ENCODE results near the gene CTDSPL2. TPM values are rescaled to one million over a fixed set of nuclear protein-coding genes. Genes with fewer than 3 reads are reported as not detected.

The CTDSPL2 gene
- total RNA-seq, 1 donor from 2014 or later, result 40.4 TPM

GRCh38 chr15:44397869-44398268, 29.6 kb upstream of the CTDSPL2 start:
- H3K27ac ChIP-seq (ENCODE audit: low read depth, low read length), result no peak overlapping the region
- peaks cover 4% of the 10 kb centered on the region for H3K36me3 Mint-ChIP-seq (ENCODE audit: low read depth, unreplicated experiment)
- H3K4me1 ChIP-seq (ENCODE audit: insufficient read depth, low read length), result no peaks in the 10 kb centered on the region
- no peaks in the 10 kb centered on the region for H3K36me3 ChIP-seq (ENCODE audit: insufficient read depth, low read length)
- no peak overlapping the region for H3K4me3 ChIP-seq (ENCODE audit: insufficient read depth, low read depth, low read length)
- no peaks in the 10 kb centered on the region for H3K9me3 Mint-ChIP-seq (ENCODE audit: unreplicated experiment)
- FAIRE-seq, result no peak
- H3K27me3 Mint-ChIP-seq (ENCODE audit: low read depth, unreplicated experiment), result no peaks in the 10 kb centered on the region
- no peak for DNase-seq (ENCODE audit: low read depth)
- no peak overlapping the region for H3K4me2 ChIP-seq (ENCODE audit: low read length)
- no peak overlapping the region for H2AFZ ChIP-seq (ENCODE audit: low read depth, low read length)
- no peaks in the 10 kb centered on the region for H3K27me3 ChIP-seq (ENCODE audit: insufficient read depth, low read length)
- H3K4me3 Mint-ChIP-seq (ENCODE audit: unreplicated experiment), result no peak overlapping the region
- H3K4me1 Mint-ChIP-seq (ENCODE audit: low read depth, unreplicated experiment), result peaks cover 3% of the 10 kb centered on the region
- no peak overlapping the region for H3K27ac Mint-ChIP-seq (ENCODE audit: unreplicated experiment)
- H4K20me1 ChIP-seq (ENCODE audit: insufficient read depth, low read length), result no peaks in the 10 kb centered on the region
- TF ChIP-seq CTCF (IDR thresholded peaks at IDR 0.05; ENCODE audit: insufficient read depth, low read depth, low read length) (no peak), EZH2 (IDR thresholded peaks at IDR 0.05; ENCODE audit: insufficient read depth, low read length) (no peak)
- H3K79me2 ChIP-seq (ENCODE audit: insufficient read depth, low read length), result no peaks in the 10 kb centered on the region
- no peak overlapping the region for H3K9ac ChIP-seq (ENCODE audit: low read length)
- no peaks in the 10 kb centered on the region for H3K9me3 ChIP-seq (ENCODE audit: insufficient read depth, low read depth, low read length)

- no peak overlapping the region for H3K4me3 Mint-ChIP-seq (ENCODE audit: unreplicated experiment)
- no peaks in the 10 kb centered on the region for H3K27me3 Mint-ChIP-seq (ENCODE audit: low read depth, unreplicated experiment)
- Histone ChIP-seq H2AFZ (ENCODE audit: low read depth, low read length) (no peak overlapping the region), H3K27me3 (ENCODE audit: insufficient read depth, low read length) (no peaks in the 10 kb centered on the region), H3K4me2 (ENCODE audit: low read length) (no peak overlapping the region), H3K9ac (ENCODE audit: low read length) (no peak overlapping the region), H3K4me3 (ENCODE audit: insufficient read depth, low read depth, low read length) (no peak overlapping the region), H4K20me1 (ENCODE audit: insufficient read depth, low read length) (no peaks in the 10 kb centered on the region), H3K27ac (ENCODE audit: low read depth, low read length) (no peak overlapping the region), H3K36me3 (ENCODE audit: insufficient read depth, low read length) (no peaks in the 10 kb centered on the region), H3K9me3 (ENCODE audit: insufficient read depth, low read depth, low read length) (no peaks in the 10 kb centered on the region), H3K4me1 (ENCODE audit: insufficient read depth, low read length) (no peaks in the 10 kb centered on the region), H3K79me2 (ENCODE audit: insufficient read depth, low read length) (no peaks in the 10 kb centered on the region)
- no peaks in the 10 kb centered on the region for H3K4me1 Mint-ChIP-seq (ENCODE audit: low read depth, unreplicated experiment)
- FAIRE-seq (no peak), DNase-seq (ENCODE audit: low read depth) (no peak)
- peaks cover 16% of the 10 kb centered on the region for H3K36me3 Mint-ChIP-seq (ENCODE audit: low read depth, unreplicated experiment)
- H3K9me3 Mint-ChIP-seq (ENCODE audit: unreplicated experiment), result peaks cover 3% of the 10 kb centered on the region
- no peak for TF ChIP-seq CTCF (IDR thresholded peaks at IDR 0.05; ENCODE audit: insufficient read depth, low read depth, low read length)
- TF ChIP-seq EZH2 (IDR thresholded peaks at IDR 0.05; ENCODE audit: insufficient read depth, low read length), result no peak
- H3K27ac Mint-ChIP-seq (ENCODE audit: unreplicated experiment), result no peak overlapping the region
Observed at GRCh38 chr15:44414001-44414400, 13.4 kb upstream of the CTDSPL2 start.

- H3K27ac ChIP-seq (ENCODE audit: low read depth, low read length), result peak overlapping the region; percentile 99
- H3K9ac ChIP-seq (ENCODE audit: low read length), result peak overlapping the region; percentile 95
- no peaks in the 10 kb centered on the region for H3K9me3 ChIP-seq (ENCODE audit: insufficient read depth, low read depth, low read length)
- no peaks in the 10 kb centered on the region for H3K9me3 Mint-ChIP-seq (ENCODE audit: unreplicated experiment)
- no peaks in the 10 kb centered on the region for H3K4me1 ChIP-seq (ENCODE audit: insufficient read depth, low read length)
- peak; percentile 62 for DNase-seq (ENCODE audit: low read depth)
- H4K20me1 ChIP-seq (ENCODE audit: insufficient read depth, low read length), result peaks cover 37% of the 10 kb centered on the region
- H3K79me2 ChIP-seq (ENCODE audit: insufficient read depth, low read length), result peaks cover 56% of the 10 kb centered on the region
- peaks cover 2% of the 10 kb centered on the region for H3K4me1 Mint-ChIP-seq (ENCODE audit: low read depth, unreplicated experiment)
- H3K27me3 Mint-ChIP-seq (ENCODE audit: low read depth, unreplicated experiment), result no peaks in the 10 kb centered on the region
- peak overlapping the region; percentile 95 for H3K4me3 ChIP-seq (ENCODE audit: insufficient read depth, low read depth, low read length)
- no peak for FAIRE-seq
- H3K27me3 ChIP-seq (ENCODE audit: insufficient read depth, low read length), result no peaks in the 10 kb centered on the region
- H2AFZ ChIP-seq (ENCODE audit: low read depth, low read length), result peak overlapping the region; percentile 79
- H3K27ac Mint-ChIP-seq (ENCODE audit: unreplicated experiment), result peak overlapping the region; percentile 97
- peak overlapping the region; percentile 94 for H3K4me3 Mint-ChIP-seq (ENCODE audit: unreplicated experiment)
- TF ChIP-seq CTCF (IDR thresholded peaks at IDR 0.05; ENCODE audit: insufficient read depth, low read depth, low read length), result peak; percentile 23
- no peak for TF ChIP-seq EZH2 (IDR thresholded peaks at IDR 0.05; ENCODE audit: insufficient read depth, low read length)
- no peaks in the 10 kb centered on the region for H3K36me3 ChIP-seq (ENCODE audit: insufficient read depth, low read length)
- no peaks in the 10 kb centered on the region for H3K36me3 Mint-ChIP-seq (ENCODE audit: low read depth, unreplicated experiment)
- H3K4me2 ChIP-seq (ENCODE audit: low read length), result peak overlapping the region; percentile 92
Observed at GRCh38 chr15:44427756-44428724, 611 bp downstream of the CTDSPL2 start.
